Esophagus (tissue), 2 donors: ENCODE data around the gene PSAT1. TPM values are rescaled to one million over a fixed set of nuclear protein-coding genes. Genes with fewer than 3 reads are reported as not detected.

Source experiments
- H3K27ac ChIP-seq, 2 donors: one replicate each; pipeline ENCODE4 v1.5.1; 2013; ENCODE audit warnings: low read depth in 2 of 2, mild to moderate bottlenecking in 2 of 2, inconsistent platforms in 1 of 2, low read length in 1 of 2, moderate library complexity in 1 of 2
- H3K27me3 ChIP-seq, 2 donors: one replicate each; pipeline ENCODE4 v1.6.1; 2013; ENCODE audit warnings: low read length in 2 of 2, control low read depth in 1 of 2, mild to moderate bottlenecking in 1 of 2; ENCODE audit not compliant: insufficient read depth in 2 of 2, control insufficient read depth in 1 of 2
- H3K36me3 ChIP-seq, 2 donors: one replicate each; pipeline ENCODE4 v1.6.1; 2013; ENCODE audit warnings: low read length in 1 of 2; ENCODE audit not compliant: control insufficient read depth in 2 of 2, insufficient read depth in 2 of 2
- H3K4me1 ChIP-seq, 2 donors: one replicate each; pipeline ENCODE4 v1.6.1; 2013; ENCODE audit warnings: low read length in 1 of 2; ENCODE audit not compliant: control insufficient read depth in 2 of 2, insufficient read depth in 2 of 2
- H3K4me3 ChIP-seq, 2 donors: one replicate each; pipeline ENCODE4 v1.5.1; 2013; ENCODE audit warnings: low read length in 2 of 2, mild to moderate bottlenecking in 2 of 2, low read depth in 1 of 2, moderate library complexity in 1 of 2
- H3K9me3 ChIP-seq, 2 donors: one replicate each; pipeline ENCODE4 v1.6.1; 2013; ENCODE audit warnings: mild to moderate bottlenecking in 2 of 2, low read depth in 1 of 2, low read length in 1 of 2, moderate library complexity in 1 of 2; ENCODE audit not compliant: control insufficient read depth in 2 of 2, insufficient read depth in 1 of 2
- WGBS, 2 donors: extraction: QIAGEN DNeasy Blood & Tissue Kit; methylation state at CpG; one replicate each; pipeline ENCODE4 v1.1.7; 2013; 5-methylcytosine and 5-hydroxymethylcytosine counted together
- polyA plus RNA-seq, 2 donors: library from polyadenylated mRNA; stranded (reverse); fragments of 200-250 nt; gene quantifications; one replicate each; pipeline ENCODE4 v1.2.3, GENCODE V29; 2013
- donor health status: healthy with polysubstance abuse.
- donor health status: Bipolar disorder and iron deficiency.

PSAT1 gene
- polyA plus RNA-seq, 2 donors = 9.9 to 34.0 TPM

GRCh38 chr9:78298046-78298765, 1.3 kb downstream of the PSAT1 start:
- WGBS, 2 donors = 4 to 7% methylated on average over 16 of the region's 16 CpGs
- H3K4me1 ChIP-seq = no peaks in the 10 kb centered on the region
- H3K36me3 ChIP-seq = peaks cover 0 to 5% of the 10 kb centered on the region in 2 donors
- H3K27ac ChIP-seq = no peak overlapping the region
- H3K27me3 ChIP-seq = no peaks in the 10 kb centered on the region
- H3K4me3 ChIP-seq = peak overlapping the region; percentile 67 to 92
- no peaks in the 10 kb centered on the region for H3K9me3 ChIP-seq

DNA sequence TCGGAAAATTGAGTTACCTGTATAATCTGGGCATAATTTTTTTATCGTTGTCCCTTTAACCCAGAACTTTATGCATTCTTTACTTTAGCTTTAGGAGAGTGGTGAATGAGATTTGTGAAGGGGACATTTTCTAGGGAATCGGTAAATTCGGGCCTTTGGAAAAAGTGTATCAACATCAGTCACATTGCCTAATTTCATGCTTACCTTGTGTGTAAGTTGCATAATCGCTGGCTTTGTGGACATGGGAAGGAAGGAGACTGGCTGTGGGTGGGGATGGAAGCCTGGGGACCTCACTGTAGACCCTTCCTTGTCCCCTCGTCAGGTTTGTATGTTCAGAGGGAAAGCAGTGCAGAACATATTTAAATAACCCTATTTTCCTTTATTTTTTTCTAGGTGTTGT, 3.3 kb downstream of the PSAT1 start:
- H3K4me1 ChIP-seq = no peaks in the 10 kb centered on the region
- H3K27ac ChIP-seq = no peak overlapping the region
- 84 to 92% methylated on average over 6 of the region's 6 CpGs for WGBS, 2 donors
- H3K27me3 ChIP-seq = no peaks in the 10 kb centered on the region
- no peak overlapping the region for H3K4me3 ChIP-seq
- H3K9me3 ChIP-seq = no peaks in the 10 kb centered on the region
- H3K36me3 ChIP-seq = peaks cover 0 to 9% of the 10 kb centered on the region in 2 donors

DNA sequence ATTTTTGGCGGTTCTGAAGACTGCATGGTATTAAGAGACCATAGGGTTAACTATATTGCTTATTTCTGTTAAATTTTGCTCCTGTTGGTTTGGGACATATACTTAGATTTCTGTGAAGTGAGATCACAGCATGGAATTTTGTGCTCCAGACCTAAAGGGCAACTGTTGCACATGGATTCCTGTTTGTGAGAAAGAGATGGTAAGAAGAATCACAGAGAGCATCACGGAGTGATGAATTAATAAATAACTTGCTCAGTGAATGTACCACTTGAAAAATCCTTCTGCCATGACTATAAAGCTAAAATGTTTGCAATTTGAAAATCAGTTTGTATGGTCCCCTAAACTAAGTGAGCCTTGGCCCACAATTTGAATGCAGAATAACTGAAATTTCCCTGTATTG, 4.5 kb downstream of the PSAT1 start:
- H3K27ac ChIP-seq = no peak overlapping the region
- H3K27me3 ChIP-seq = no peaks in the 10 kb centered on the region
- H3K36me3 ChIP-seq = peaks cover 8 to 16% of the 10 kb centered on the region in 2 donors
- no peak overlapping the region for H3K4me3 ChIP-seq
- WGBS, 2 donors = 91 to 95% methylated on average over 2 of the region's 2 CpGs
- no peaks in the 10 kb centered on the region for H3K4me1 ChIP-seq
- no peaks in the 10 kb centered on the region for H3K9me3 ChIP-seq

- no peak overlapping the region for H3K27ac ChIP-seq
- no peak overlapping the region for H3K4me3 ChIP-seq
- H3K36me3 ChIP-seq = peaks cover 11 to 17% of the 10 kb centered on the region in 2 donors
- no peaks in the 10 kb centered on the region for H3K27me3 ChIP-seq
- H3K4me1 ChIP-seq = no peaks in the 10 kb centered on the region
- 84 to 97% methylated on average over 3 of the region's 3 CpGs for WGBS, 2 donors
- no peaks in the 10 kb centered on the region for H3K9me3 ChIP-seq
Measured at GRCh38 chr9:78303377-78304062, 6.6 kb downstream of the PSAT1 start.

- 86 to 90% methylated on average over 1 of the region's 1 CpG for WGBS, 2 donors
- Histone ChIP-seq H3K36me3 (peaks cover 11 to 17% of the 10 kb centered on the region in 2 donors), H3K4me1 (no peaks in the 10 kb centered on the region), H3K27ac (no peak overlapping the region), H3K27me3 (no peaks in the 10 kb centered on the region), H3K4me3 (no peak overlapping the region), H3K9me3 (no peaks in the 10 kb centered on the region)
Measured at GRCh38 chr9:78304357-78304756, 7.4 kb downstream of the PSAT1 start.

GRCh38 chr9:78306222-78307076, 9.5 kb downstream of the PSAT1 start:
- no peak overlapping the region for H3K27ac ChIP-seq
- no peaks in the 10 kb centered on the region for H3K9me3 ChIP-seq
- no peaks in the 10 kb centered on the region for H3K4me1 ChIP-seq
- no peaks in the 10 kb centered on the region for H3K27me3 ChIP-seq
- H3K4me3 ChIP-seq = no peak overlapping the region
- H3K36me3 ChIP-seq = peaks cover 15 to 17% of the 10 kb centered on the region in 2 donors
- WGBS, 2 donors = 70 to 89% methylated on average over 16 of the region's 16 CpGs

DNA sequence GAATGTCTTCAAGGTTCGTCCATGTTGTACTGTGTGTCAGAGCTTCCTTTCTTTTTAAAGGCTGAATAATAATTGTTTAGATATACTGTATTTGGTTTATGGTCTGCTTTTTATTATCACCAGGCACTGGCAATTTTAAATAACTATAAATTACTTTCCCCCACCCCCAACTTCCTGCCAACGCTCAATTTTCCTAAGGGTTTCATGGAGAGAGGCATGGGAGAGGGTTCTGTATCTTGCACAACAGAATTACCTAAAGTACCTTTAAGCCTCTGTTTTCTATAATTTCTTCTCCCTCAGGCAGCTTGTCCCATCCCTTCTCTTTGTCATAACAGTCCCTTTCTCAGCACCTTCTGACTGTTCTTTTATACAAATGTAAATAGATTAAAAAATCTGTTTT, 10.4 kb downstream of the PSAT1 start:
- WGBS, 2 donors = 85% methylated on average over 2 of the region's 2 CpGs
- H3K27ac ChIP-seq = no peak overlapping the region
- peaks cover 12 to 17% of the 10 kb centered on the region in 2 donors for H3K36me3 ChIP-seq
- H3K27me3 ChIP-seq = no peaks in the 10 kb centered on the region
- no peaks in the 10 kb centered on the region for H3K4me1 ChIP-seq
- H3K4me3 ChIP-seq = no peak overlapping the region
- no peaks in the 10 kb centered on the region for H3K9me3 ChIP-seq

GRCh38 chr9:78309066-78309465, 12.1 kb downstream of the PSAT1 start:
- Histone ChIP-seq H3K4me1 (no peaks in the 10 kb centered on the region), H3K9me3 (no peaks in the 10 kb centered on the region), H3K4me3 (no peak overlapping the region), H3K27me3 (no peaks in the 10 kb centered on the region), H3K27ac (no peak overlapping the region), H3K36me3 (peaks cover 8 to 17% of the 10 kb centered on the region in 2 donors)
- WGBS, 2 donors = 71 to 87% methylated on average over 6 of the region's 6 CpGs

DNA sequence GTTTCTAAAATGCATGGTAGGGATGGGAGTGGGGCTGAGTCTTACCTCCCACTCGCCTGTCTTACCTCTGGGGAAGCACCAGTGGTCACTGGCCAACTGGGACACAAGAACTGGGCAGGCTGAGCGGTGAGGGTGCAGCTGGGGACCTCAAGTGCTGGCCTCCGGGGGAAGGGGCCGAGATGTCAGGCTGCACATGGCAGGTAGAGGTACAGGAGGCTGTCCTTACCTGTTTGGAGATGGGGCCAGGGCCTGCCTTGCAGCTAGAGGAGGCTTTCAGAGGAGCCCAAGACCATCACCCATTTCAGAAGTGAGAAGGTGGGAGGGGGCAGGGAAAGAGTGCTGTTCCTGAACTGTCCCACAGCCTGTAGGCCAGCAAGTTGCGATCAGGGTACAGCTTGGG, 14.2 kb downstream of the PSAT1 start:
- Histone ChIP-seq H3K27ac (no peak overlapping the region), H3K27me3 (no peaks in the 10 kb centered on the region), H3K36me3 (peaks cover 4 to 12% of the 10 kb centered on the region in 2 donors), H3K4me3 (no peak overlapping the region), H3K4me1 (no peaks in the 10 kb centered on the region), H3K9me3 (no peaks in the 10 kb centered on the region)
- 95% methylated on average over 5 of the region's 5 CpGs for WGBS, 2 donors
